ENCODE measurements around the gene ZNF497.

DNA sequence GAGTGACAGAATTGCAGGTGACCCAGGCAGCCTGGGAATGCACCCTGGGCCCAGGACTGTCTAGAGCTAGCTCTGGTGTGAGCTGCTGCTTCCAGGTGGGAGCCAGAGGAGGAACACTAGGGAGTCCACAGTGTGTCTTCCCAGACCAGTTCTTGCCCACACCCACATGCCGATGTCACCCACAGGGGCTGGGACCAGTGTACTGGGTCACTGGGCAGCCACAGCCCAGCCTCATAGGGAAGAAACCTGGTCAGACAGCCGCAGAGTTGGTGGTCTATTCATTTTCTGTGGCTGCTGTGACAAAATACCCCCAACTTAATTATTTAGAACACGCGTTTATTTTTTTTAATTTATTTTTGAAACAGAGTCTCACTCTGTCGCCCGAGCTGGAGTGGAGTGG is 36.0 kb upstream of the ZNF497 start:
- TF ChIP-seq EP300 (IDR thresholded peaks at IDR 0.05; ENCODE audit: borderline replicate concordance) (no peak), TAF1 (IDR thresholded peaks at IDR 0.05; ENCODE audit: low read depth) (no peak)

All from Ishikawa (cell line).